ENCODE data around the gene FMNL3.

FMNL3 gene

GRCh38 chr12:49588281-49588680 lies 118.9 kb downstream of the FMNL3 start:
- no peak for DNase-seq

DNA sequence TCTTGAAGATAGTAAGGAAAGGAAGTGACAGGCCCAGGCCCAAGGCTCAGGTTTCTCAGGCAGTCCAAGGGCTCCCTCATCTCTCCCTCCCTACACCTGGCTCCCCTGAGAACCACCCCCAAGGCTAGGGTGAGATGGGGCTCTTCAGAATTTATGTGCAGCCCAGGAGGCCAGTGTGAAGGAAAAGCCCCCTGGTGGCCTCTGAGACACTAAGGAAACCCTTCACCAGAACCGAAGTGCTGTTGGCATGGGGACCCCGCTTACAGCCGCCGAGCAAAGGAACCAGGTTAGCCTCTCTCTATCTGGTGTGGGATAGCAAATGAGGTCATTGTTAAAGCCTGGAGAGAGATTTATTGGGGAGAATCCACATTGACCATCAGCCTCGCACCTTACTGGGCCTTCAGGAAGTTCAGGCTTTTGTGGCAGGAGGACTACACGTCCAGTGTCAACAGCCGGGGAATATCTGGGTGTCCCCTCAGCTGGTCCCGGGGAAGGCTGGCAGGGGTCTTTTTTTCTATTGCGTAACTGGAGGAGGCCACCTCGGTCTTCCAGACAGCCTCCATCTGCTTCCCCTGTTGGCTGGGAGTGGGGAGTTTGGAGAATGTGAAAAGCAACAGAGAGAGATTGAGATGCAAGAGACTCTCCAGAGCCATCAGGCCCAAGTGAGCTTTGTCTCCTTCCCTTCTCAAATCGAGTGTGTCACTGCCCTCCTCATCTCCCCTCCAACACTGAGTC lies 119.9 kb downstream of the FMNL3 start:
- DNase-seq: no peak
